ENCODE results near the gene CD47.

The CD47 gene

GRCh38 chr3:108100906-108101660 lies 10.3 kb upstream of the CD47 start:
- no CpG with 5 or more reads among the region's 4 CpGs for WGBS, 2 donors (ENCODE audit: extremely low coverage in 2 of 2, insufficient read length in 2 of 2, insufficient replicate concordance in 1 of 2)
- H3K27me3 ChIP-seq (ENCODE audit: control insufficient read depth in 3 of 3, insufficient read depth in 3 of 3, low read depth in 1 of 3, low read length in 3 of 3), result no peaks in the 10 kb centered on the region
- no peak overlapping the region for H3K4me2 ChIP-seq (ENCODE audit: insufficient read depth, low read length, poor library complexity, severe bottlenecking)
- no peaks in the 10 kb centered on the region for H3K36me3 ChIP-seq (replicated peaks in 1 of 2; ENCODE audit: control insufficient read depth in 2 of 2, insufficient read depth in 2 of 2, low read length in 2 of 2)
- H3K14ac ChIP-seq (ENCODE audit: low read length), result no peak overlapping the region
- no peak overlapping the region for H2AK5ac ChIP-seq (ENCODE audit: low read depth, low read length)
- H4K91ac ChIP-seq (ENCODE audit: low read depth, low read length, poor library complexity), result no peak overlapping the region
- H2BK120ac ChIP-seq (ENCODE audit: low read depth, low read length), result no peak overlapping the region
- H3K4ac ChIP-seq (ENCODE audit: low read length), result no peak overlapping the region
- H3K27ac ChIP-seq (replicated peaks; ENCODE audit: low read length), result no peak overlapping the region
- peaks cover 2 to 21% of the 10 kb centered on the region in 2 donors for H3K4me1 ChIP-seq (ENCODE audit: control insufficient read depth in 2 of 2, insufficient read depth in 1 of 2, low read depth in 1 of 2, low read length in 2 of 2)
- no peak for DNase-seq (ENCODE audit: low spot score)
- H3K9ac ChIP-seq (ENCODE audit: low read depth, low read length, poor library complexity), result no peak overlapping the region
- H3K4me3 ChIP-seq (ENCODE audit: low read length in 2 of 2), result no peak overlapping the region
- H2AFZ ChIP-seq (ENCODE audit: low read length), result no peak overlapping the region
- H3K79me1 ChIP-seq (ENCODE audit: low read depth, low read length), result no peaks in the 10 kb centered on the region
- no peak overlapping the region for H2BK12ac ChIP-seq (ENCODE audit: low read length)
- H2BK15ac ChIP-seq (ENCODE audit: low read length), result no peak overlapping the region
- H3K9me3 ChIP-seq (replicated peaks in 1 of 2; ENCODE audit: control insufficient read depth in 2 of 2, insufficient read depth in 1 of 2, low read depth in 1 of 2, low read length in 2 of 2), result no peaks in the 10 kb centered on the region
- no peak overlapping the region for H3K18ac ChIP-seq (ENCODE audit: low read length)
- H4K8ac ChIP-seq (ENCODE audit: low read depth, low read length), result no peak overlapping the region
- H2BK5ac ChIP-seq (ENCODE audit: low read length), result no peak overlapping the region
- H3K23ac ChIP-seq (ENCODE audit: low read depth, low read length, poor library complexity), result no peak overlapping the region

- DNase-seq (ENCODE audit: low spot score), result no peak
- Histone ChIP-seq H3K18ac (ENCODE audit: low read length) (no peak overlapping the region), H3K4me1 (ENCODE audit: control insufficient read depth in 2 of 2, insufficient read depth in 1 of 2, low read depth in 1 of 2, low read length in 2 of 2) (peaks cover 2 to 18% of the 10 kb centered on the region in 2 donors), H2AFZ (ENCODE audit: low read length) (peak overlapping the region; percentile 24), H3K14ac (ENCODE audit: low read length) (no peak overlapping the region), H3K27ac (replicated peaks; ENCODE audit: low read length) (no peak overlapping the region), H4K8ac (ENCODE audit: low read depth, low read length) (no peak overlapping the region), H3K4me3 (ENCODE audit: low read length in 2 of 2) (no peak overlapping the region), H2AK5ac (ENCODE audit: low read depth, low read length) (no peak overlapping the region), H2BK12ac (ENCODE audit: low read length) (no peak overlapping the region), H3K9me3 (replicated peaks in 1 of 2; ENCODE audit: control insufficient read depth in 2 of 2, insufficient read depth in 1 of 2, low read depth in 1 of 2, low read length in 2 of 2) (no peaks in the 10 kb centered on the region), H3K27me3 (ENCODE audit: control insufficient read depth in 3 of 3, insufficient read depth in 3 of 3, low read depth in 1 of 3, low read length in 3 of 3) (no peaks in the 10 kb centered on the region), H3K4ac (ENCODE audit: low read length) (no peak overlapping the region), H4K91ac (ENCODE audit: low read depth, low read length, poor library complexity) (no peak overlapping the region), H3K9ac (ENCODE audit: low read depth, low read length, poor library complexity) (no peak overlapping the region), H3K23ac (ENCODE audit: low read depth, low read length, poor library complexity) (no peak overlapping the region), H3K79me1 (ENCODE audit: low read depth, low read length) (no peaks in the 10 kb centered on the region), H2BK15ac (ENCODE audit: low read length) (peak overlapping the region; percentile 49), H3K36me3 (replicated peaks in 1 of 2; ENCODE audit: control insufficient read depth in 2 of 2, insufficient read depth in 2 of 2, low read length in 2 of 2) (no peaks in the 10 kb centered on the region), H3K4me2 (ENCODE audit: insufficient read depth, low read length, poor library complexity, severe bottlenecking) (no peak overlapping the region), H2BK5ac (ENCODE audit: low read length) (no peak overlapping the region), H2BK120ac (ENCODE audit: low read depth, low read length) (no peak overlapping the region)
- no CpG with 5 or more reads among the region's 9 CpGs for WGBS, 2 donors (ENCODE audit: extremely low coverage in 2 of 2, insufficient read length in 2 of 2, insufficient replicate concordance in 1 of 2)
Measured at GRCh38 chr3:108099679-108100428, 9.0 kb upstream of the CD47 start.

DNA sequence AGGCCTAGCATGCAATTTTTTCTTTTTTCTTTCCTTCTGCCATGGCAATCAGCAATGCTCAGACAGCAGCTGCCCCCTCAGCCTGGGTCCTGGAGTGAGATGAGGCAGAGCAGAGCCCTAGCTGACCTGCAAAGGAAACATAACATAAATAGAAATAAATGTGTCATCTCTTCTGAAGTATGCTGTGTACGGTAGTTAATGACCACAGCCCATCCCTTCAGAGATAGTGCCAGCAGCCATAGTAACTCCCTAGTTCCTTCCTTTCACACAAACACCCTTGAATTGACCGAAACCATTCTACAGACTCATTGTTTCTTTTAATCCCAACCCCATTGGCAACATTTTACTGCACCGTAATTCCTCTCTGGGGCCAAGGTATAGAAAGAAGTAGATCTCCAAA lies 8.4 kb upstream of the CD47 start:
- Histone ChIP-seq H2BK15ac (ENCODE audit: low read length) (no peak overlapping the region), H3K79me1 (ENCODE audit: low read depth, low read length) (no peaks in the 10 kb centered on the region), H3K23ac (ENCODE audit: low read depth, low read length, poor library complexity) (no peak overlapping the region), H3K4ac (ENCODE audit: low read length) (no peak overlapping the region), H2AFZ (ENCODE audit: low read length) (peak overlapping the region; percentile 24), H3K4me1 (ENCODE audit: control insufficient read depth in 2 of 2, insufficient read depth in 1 of 2, low read depth in 1 of 2, low read length in 2 of 2) (peaks cover 0 to 15% of the 10 kb centered on the region in 2 donors), H2AK5ac (ENCODE audit: low read depth, low read length) (no peak overlapping the region), H3K14ac (ENCODE audit: low read length) (no peak overlapping the region), H3K4me3 (ENCODE audit: low read length in 2 of 2) (no peak overlapping the region), H2BK12ac (ENCODE audit: low read length) (no peak overlapping the region), H3K27me3 (ENCODE audit: control insufficient read depth in 3 of 3, insufficient read depth in 3 of 3, low read depth in 1 of 3, low read length in 3 of 3) (no peaks in the 10 kb centered on the region), H3K9me3 (replicated peaks in 1 of 2; ENCODE audit: control insufficient read depth in 2 of 2, insufficient read depth in 1 of 2, low read depth in 1 of 2, low read length in 2 of 2) (no peaks in the 10 kb centered on the region), H3K18ac (ENCODE audit: low read length) (no peak overlapping the region), H2BK120ac (ENCODE audit: low read depth, low read length) (no peak overlapping the region), H3K4me2 (ENCODE audit: insufficient read depth, low read length, poor library complexity, severe bottlenecking) (no peak overlapping the region), H3K27ac (replicated peaks; ENCODE audit: low read length) (no peak overlapping the region), H4K8ac (ENCODE audit: low read depth, low read length) (no peak overlapping the region), H3K9ac (ENCODE audit: low read depth, low read length, poor library complexity) (no peak overlapping the region), H3K36me3 (replicated peaks in 1 of 2; ENCODE audit: control insufficient read depth in 2 of 2, insufficient read depth in 2 of 2, low read length in 2 of 2) (no peaks in the 10 kb centered on the region), H2BK5ac (ENCODE audit: low read length) (no peak overlapping the region), H4K91ac (ENCODE audit: low read depth, low read length, poor library complexity) (no peak overlapping the region)
- DNase-seq (ENCODE audit: low spot score), result no peak
- WGBS, 2 donors (ENCODE audit: extremely low coverage in 2 of 2, insufficient read length in 2 of 2, insufficient replicate concordance in 1 of 2), result no CpG with 5 or more reads among the region's 3 CpGs

GRCh38 chr3:108098003-108098370 lies 7.2 kb upstream of the CD47 start:
- Histone ChIP-seq H3K4ac (ENCODE audit: low read length) (no peak overlapping the region), H3K79me1 (ENCODE audit: low read depth, low read length) (no peaks in the 10 kb centered on the region)

More at GRCh38 chr3:108098003-108098370, 7.2 kb upstream of the CD47 start:
- Histone ChIP-seq H4K91ac (ENCODE audit: low read depth, low read length, poor library complexity) (no peak overlapping the region), H3K27me3 (ENCODE audit: control insufficient read depth in 3 of 3, insufficient read depth in 3 of 3, low read depth in 1 of 3, low read length in 3 of 3) (no peaks in the 10 kb centered on the region), H4K8ac (ENCODE audit: low read depth, low read length) (no peak overlapping the region), H2BK120ac (ENCODE audit: low read depth, low read length) (no peak overlapping the region), H3K23ac (ENCODE audit: low read depth, low read length, poor library complexity) (no peak overlapping the region), H3K14ac (ENCODE audit: low read length) (no peak overlapping the region), H3K4me1 (ENCODE audit: control insufficient read depth in 2 of 2, insufficient read depth in 1 of 2, low read depth in 1 of 2, low read length in 2 of 2) (peaks cover 0 to 10% of the 10 kb centered on the region in 2 donors), H3K36me3 (replicated peaks in 1 of 2; ENCODE audit: control insufficient read depth in 2 of 2, insufficient read depth in 2 of 2, low read length in 2 of 2) (no peaks in the 10 kb centered on the region), H3K9me3 (replicated peaks in 1 of 2; ENCODE audit: control insufficient read depth in 2 of 2, insufficient read depth in 1 of 2, low read depth in 1 of 2, low read length in 2 of 2) (no peaks in the 10 kb centered on the region), H2AFZ (ENCODE audit: low read length) (peak overlapping the region; percentile 21), H2AK5ac (ENCODE audit: low read depth, low read length) (no peak overlapping the region), H3K18ac (ENCODE audit: low read length) (no peak overlapping the region), H3K4me2 (ENCODE audit: insufficient read depth, low read length, poor library complexity, severe bottlenecking) (no peak overlapping the region), H3K4me3 (ENCODE audit: low read length in 2 of 2) (no peak overlapping the region), H2BK15ac (ENCODE audit: low read length) (no peak overlapping the region), H2BK12ac (ENCODE audit: low read length) (no peak overlapping the region), H3K27ac (replicated peaks; ENCODE audit: low read length) (no peak overlapping the region), H3K9ac (ENCODE audit: low read depth, low read length, poor library complexity) (no peak overlapping the region), H2BK5ac (ENCODE audit: low read length) (no peak overlapping the region)
- WGBS, 2 donors (ENCODE audit: extremely low coverage in 2 of 2, insufficient read length in 2 of 2, insufficient replicate concordance in 1 of 2), result no CpG with 5 or more reads among the region's 2 CpGs
- DNase-seq (ENCODE audit: low spot score), result no peak
